ENCODE results near the gene ITGA1.

The ITGA1 gene

GRCh38 chr5:52897238-52897614 is 109.5 kb downstream of the ITGA1 start:
- no peak for DNase-seq (ENCODE audit: low spot score)

- DNase-seq (ENCODE audit: low spot score), result no peak
These were observed 111.4 kb downstream of the ITGA1 start for GRCh38 chr5:52898961-52899680.

- DNase-seq (ENCODE audit: low spot score), result no peak
These were observed 115.4 kb downstream of the ITGA1 start for GRCh38 chr5:52903142-52903541.

- no peak for DNase-seq (ENCODE audit: low spot score)
These were observed 118.6 kb downstream of the ITGA1 start for GRCh38 chr5:52906343-52906742.

- no peak for DNase-seq (ENCODE audit: low spot score)
These were observed 119.1 kb downstream of the ITGA1 start for GRCh38 chr5:52906845-52907244.

GRCh38 chr5:52909192-52909591 is 121.5 kb downstream of the ITGA1 start:
- no peak for DNase-seq (ENCODE audit: low spot score)

- no peak for DNase-seq (ENCODE audit: low spot score)
These were observed 122.4 kb downstream of the ITGA1 start for GRCh38 chr5:52910071-52910470.

- peak; percentile 77 for DNase-seq (ENCODE audit: low spot score)
These were observed 127.6 kb downstream of the ITGA1 start for GRCh38 chr5:52915176-52915875.

GRCh38 chr5:52920929-52921328 is 133.2 kb downstream of the ITGA1 start:
- DNase-seq (ENCODE audit: low spot score), result no peak

GRCh38 chr5:52922384-52922783 is 134.7 kb downstream of the ITGA1 start:
- DNase-seq (ENCODE audit: low spot score), result no peak

- DNase-seq (ENCODE audit: low spot score), result no peak
These were observed 136.7 kb downstream of the ITGA1 start for GRCh38 chr5:52924456-52924855.

- DNase-seq (ENCODE audit: low spot score), result no peak
These were observed 137.3 kb downstream of the ITGA1 start for GRCh38 chr5:52925001-52925400.

GRCh38 chr5:52928689-52929088 is 141.0 kb downstream of the ITGA1 start:
- no peak for DNase-seq (ENCODE audit: low spot score)

GRCh38 chr5:52938226-52938625 is 150.5 kb downstream of the ITGA1 start:
- no peak for DNase-seq (ENCODE audit: low spot score)

- no peak for DNase-seq (ENCODE audit: low spot score)
These were observed 155.6 kb downstream of the ITGA1 start for GRCh38 chr5:52943285-52943684.

GRCh38 chr5:52943808-52944207 is 156.1 kb downstream of the ITGA1 start:
- no peak for DNase-seq (ENCODE audit: low spot score)

- DNase-seq (ENCODE audit: low spot score), result no peak
These were observed 157.3 kb downstream of the ITGA1 start for GRCh38 chr5:52945040-52945439.

GRCh38 chr5:52947208-52947607 is 159.5 kb downstream of the ITGA1 start:
- no peak for DNase-seq (ENCODE audit: low spot score)

- DNase-seq (ENCODE audit: low spot score), result no peak
These were observed 160.1 kb downstream of the ITGA1 start for GRCh38 chr5:52947851-52948250.

GRCh38 chr5:52948418-52949076 is 160.8 kb downstream of the ITGA1 start:
- peak; percentile 82 for DNase-seq (ENCODE audit: low spot score)

- no peak for DNase-seq (ENCODE audit: low spot score)
These were observed 163.0 kb downstream of the ITGA1 start for GRCh38 chr5:52950686-52951085.

GRCh38 chr5:52952483-52952882 is 164.8 kb downstream of the ITGA1 start:
- DNase-seq (ENCODE audit: low spot score), result no peak

GRCh38 chr5:52956014-52956413 is 168.3 kb downstream of the ITGA1 start:
- DNase-seq (ENCODE audit: low spot score), result no peak

Data from globus pallidus (tissue), 1 donor.